ENCODE results near the gene S100A11. TPM values are rescaled to one million over a fixed set of nuclear protein-coding genes. Genes with fewer than 3 reads are reported as not detected.

Gene S100A11
- polyA plus RNA-seq, 1 of the 3 experiments (the other 2 are of a cell fraction): 736 TPM

GRCh38 chr1:152043870-152044269 lies 7.1 kb upstream of the S100A11 start:
- no peaks in the 10 kb centered on the region for H3K79me2 ChIP-seq (ENCODE audit: insufficient read depth)
- POLR2A ChIA-PET: no interaction called here
- H3K4me2 ChIP-seq: no peak overlapping the region
- no peaks in the 10 kb centered on the region for H3K36me3 ChIP-seq (replicated peaks in 1 of 2; ENCODE audit: control insufficient read depth in 1 of 2, insufficient read depth in 2 of 2, low read length in 1 of 2)
- no peak overlapping the region for H3K4me3 ChIP-seq (ENCODE audit: low read depth in 2 of 2, low read length in 1 of 2)
- no peak overlapping the region for H2AFZ ChIP-seq (ENCODE audit: low read depth)
- H3K27me3 ChIP-seq (ENCODE audit: insufficient read depth): peaks cover 32% of the 10 kb centered on the region
- DNase-seq: no peak
- peaks cover 23% of the 10 kb centered on the region for H3F3A ChIP-seq (replicated peaks; ENCODE audit: insufficient read depth)
- no peak for TF ChIP-seq FOXJ3 (CRISPR knock-in tag; IDR thresholded peaks at IDR 0.05)
- TF ChIP-seq ELF1 (IDR thresholded peaks at IDR 0.05): no peak
- no peak for TF ChIP-seq CTCF (IDR thresholded peaks at IDR 0.05)
- TF ChIP-seq MXI1 (IDR thresholded peaks at IDR 0.05; ENCODE audit: low read depth, low read length): no peak
- no peak for TF ChIP-seq USF2 (IDR thresholded peaks at IDR 0.05; ENCODE audit: borderline replicate concordance, low read depth, low read length)
- TF ChIP-seq EZH2phosphoT487 (IDR thresholded peaks at IDR 0.05; ENCODE audit: borderline replicate concordance, low read depth): no peak
- no peak for TF ChIP-seq SMC3 (IDR thresholded peaks at IDR 0.05; ENCODE audit: low read depth, low read length)
- no peaks in the 10 kb centered on the region for H3K9me3 ChIP-seq
- no peak overlapping the region for H3K9ac ChIP-seq
- H3K4me1 ChIP-seq (ENCODE audit: control insufficient read depth in 1 of 2, insufficient read depth in 2 of 2, low read depth in 1 of 2, low read length in 1 of 2): peaks cover 11 to 12% of the 10 kb centered on the region in 2 experiments; a peak in 3 of 4 replicates
- H4K20me1 ChIP-seq (ENCODE audit: insufficient read depth): no peaks in the 10 kb centered on the region
- H3K9me2 ChIP-seq: no peaks in the 10 kb centered on the region
- CTCF ChIA-PET: interaction anchor here (1.8 kb wide), 1 partner anchor 9 kb away, joined by 4 read pairs; no protein-coding TSS in a partner anchor
- WGBS (ENCODE audit: low lambda C conversion rate): 62% methylated on average over 5 of the region's 5 CpGs
- H3K27ac ChIP-seq (ENCODE audit: low read depth in 2 of 2, low read length in 1 of 2): no peak overlapping the region

- Histone ChIP-seq H4K20me1 (ENCODE audit: insufficient read depth) (no peaks in the 10 kb centered on the region), H3K9ac (no peak overlapping the region), H3K9me3 (no peaks in the 10 kb centered on the region), H3K4me1 (ENCODE audit: control insufficient read depth in 1 of 2, insufficient read depth in 2 of 2, low read depth in 1 of 2, low read length in 1 of 2) (peaks cover 0 to 7% of the 10 kb centered on the region in 2 experiments; a peak in 1 of 4 replicates), H3K79me2 (ENCODE audit: insufficient read depth) (peaks cover 2% of the 10 kb centered on the region; the same call in 1 of the 2 replicates), H3K27me3 (ENCODE audit: insufficient read depth) (peaks cover 33% of the 10 kb centered on the region), H3K9me2 (no peaks in the 10 kb centered on the region), H3K4me2 (no peak overlapping the region), H2AFZ (ENCODE audit: low read depth) (no peak overlapping the region), H3K4me3 (ENCODE audit: low read depth in 2 of 2, low read length in 1 of 2) (no peak overlapping the region), H3F3A (replicated peaks; ENCODE audit: insufficient read depth) (peaks cover 7% of the 10 kb centered on the region), H3K36me3 (replicated peaks in 1 of 2; ENCODE audit: control insufficient read depth in 1 of 2, insufficient read depth in 2 of 2, low read length in 1 of 2) (no peaks in the 10 kb centered on the region), H3K27ac (ENCODE audit: low read depth in 2 of 2, low read length in 1 of 2) (no peak overlapping the region)
- no peak for TF ChIP-seq IRF3 (IDR thresholded peaks at IDR 0.05; ENCODE audit: low read depth, low read length)
- TF ChIP-seq RAD21 (IDR thresholded peaks at IDR 0.05; ENCODE audit: low read length): no peak
- TF ChIP-seq NRF1 (IDR thresholded peaks at IDR 0.05; ENCODE audit: low read depth, low read length): no peak
- no peak for TF ChIP-seq TAF1 (IDR thresholded peaks at IDR 0.05; ENCODE audit: borderline replicate concordance, low read depth, low read length)
- TF ChIP-seq MXI1 (IDR thresholded peaks at IDR 0.05; ENCODE audit: low read depth, low read length): no peak
- TF ChIP-seq USF1 (IDR thresholded peaks at IDR 0.05; ENCODE audit: borderline replicate concordance, low read depth): no peak
- TF ChIP-seq POLR2AphosphoS5 (IDR thresholded peaks at IDR 0.05; ENCODE audit: low read depth, low read length): no peak
- TF ChIP-seq SMC3 (IDR thresholded peaks at IDR 0.05; ENCODE audit: low read depth, low read length): no peak
- TF ChIP-seq NFIC (IDR thresholded peaks at IDR 0.05; ENCODE audit: borderline replicate concordance): no peak
- no peak for TF ChIP-seq CHD2 (IDR thresholded peaks at IDR 0.05; ENCODE audit: low read length, partially characterized antibody)
- no peak for TF ChIP-seq PBX3 (IDR thresholded peaks at IDR 0.05)
- no peak for TF ChIP-seq FOXJ3 (CRISPR knock-in tag; IDR thresholded peaks at IDR 0.05)
- no peak for TF ChIP-seq RFX5 (IDR thresholded peaks at IDR 0.05; ENCODE audit: low read length)
- TF ChIP-seq USF2 (IDR thresholded peaks at IDR 0.05; ENCODE audit: borderline replicate concordance, low read depth, low read length): no peak
- no peak for TF ChIP-seq MAX (IDR thresholded peaks at IDR 0.05; ENCODE audit: low read depth)
- no peak for TF ChIP-seq SIN3A (IDR thresholded peaks at IDR 0.05; ENCODE audit: borderline replicate concordance, low read depth, low read length)
- no peak for TF ChIP-seq RXRA (IDR thresholded peaks at IDR 0.05; ENCODE audit: borderline replicate concordance, low read depth)
- no peak for TF ChIP-seq YY1 (IDR thresholded peaks at IDR 0.05; ENCODE audit: low read depth)
- 18% methylated on average over 1 of the region's 1 CpG for WGBS (ENCODE audit: low lambda C conversion rate)
- CTCF ChIA-PET: interaction anchor here (1.4 kb wide), 1 partner anchor 108 kb away, joined by 4 read pairs; no protein-coding TSS in a partner anchor
- POLR2A ChIA-PET: no interaction called here
- no peak for DNase-seq
Measured at GRCh38 chr1:152042030-152042429, 5.2 kb upstream of the S100A11 start.
